ENCODE measurements around the gene CELF1.

CELF1 gene

DNA sequence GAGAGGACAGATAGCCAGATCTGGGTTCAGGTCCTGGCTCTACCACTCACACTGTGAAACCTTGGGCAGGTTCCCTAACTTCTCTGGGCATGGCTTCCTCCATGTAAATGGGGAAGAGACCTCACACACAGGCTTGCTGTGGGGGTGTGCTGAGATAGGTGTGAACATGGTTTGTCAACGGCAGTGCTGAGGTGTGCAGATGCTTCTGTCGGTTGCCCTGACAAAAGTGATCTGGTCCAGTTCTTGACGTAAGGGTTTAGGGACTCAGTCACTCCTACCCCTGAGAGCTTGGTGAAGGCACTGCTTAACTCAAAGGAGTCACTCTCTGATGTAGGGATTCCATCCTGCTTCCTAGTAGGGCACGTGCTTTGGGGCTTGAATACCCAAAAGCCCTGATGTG is 39.3 kb upstream of the CELF1 start:
- TF ChIP-seq, protein P1, sequence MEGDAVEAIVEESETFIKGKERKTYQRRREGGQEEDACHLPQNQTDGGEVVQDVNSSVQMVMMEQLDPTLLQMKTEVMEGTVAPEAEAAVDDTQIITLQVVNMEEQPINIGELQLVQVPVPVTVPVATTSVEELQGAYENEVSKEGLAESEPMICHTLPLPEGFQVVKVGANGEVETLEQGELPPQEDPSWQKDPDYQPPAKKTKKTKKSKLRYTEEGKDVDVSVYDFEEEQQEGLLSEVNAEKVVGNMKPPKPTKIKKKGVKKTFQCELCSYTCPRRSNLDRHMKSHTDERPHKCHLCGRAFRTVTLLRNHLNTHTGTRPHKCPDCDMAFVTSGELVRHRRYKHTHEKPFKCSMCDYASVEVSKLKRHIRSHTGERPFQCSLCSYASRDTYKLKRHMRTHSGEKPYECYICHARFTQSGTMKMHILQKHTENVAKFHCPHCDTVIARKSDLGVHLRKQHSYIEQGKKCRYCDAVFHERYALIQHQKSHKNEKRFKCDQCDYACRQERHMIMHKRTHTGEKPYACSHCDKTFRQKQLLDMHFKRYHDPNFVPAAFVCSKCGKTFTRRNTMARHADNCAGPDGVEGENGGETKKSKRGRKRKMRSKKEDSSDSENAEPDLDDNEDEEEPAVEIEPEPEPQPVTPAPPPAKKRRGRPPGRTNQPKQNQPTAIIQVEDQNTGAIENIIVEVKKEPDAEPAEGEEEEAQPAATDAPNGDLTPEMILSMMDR (IDR thresholded peaks at IDR 0.05), result no peak

- TF ChIP-seq, protein P1 (IDR thresholded peaks at IDR 0.05), result no peak
Observed at GRCh38 chr11:47591764-47592163, 38.8 kb upstream of the CELF1 start.

DNA sequence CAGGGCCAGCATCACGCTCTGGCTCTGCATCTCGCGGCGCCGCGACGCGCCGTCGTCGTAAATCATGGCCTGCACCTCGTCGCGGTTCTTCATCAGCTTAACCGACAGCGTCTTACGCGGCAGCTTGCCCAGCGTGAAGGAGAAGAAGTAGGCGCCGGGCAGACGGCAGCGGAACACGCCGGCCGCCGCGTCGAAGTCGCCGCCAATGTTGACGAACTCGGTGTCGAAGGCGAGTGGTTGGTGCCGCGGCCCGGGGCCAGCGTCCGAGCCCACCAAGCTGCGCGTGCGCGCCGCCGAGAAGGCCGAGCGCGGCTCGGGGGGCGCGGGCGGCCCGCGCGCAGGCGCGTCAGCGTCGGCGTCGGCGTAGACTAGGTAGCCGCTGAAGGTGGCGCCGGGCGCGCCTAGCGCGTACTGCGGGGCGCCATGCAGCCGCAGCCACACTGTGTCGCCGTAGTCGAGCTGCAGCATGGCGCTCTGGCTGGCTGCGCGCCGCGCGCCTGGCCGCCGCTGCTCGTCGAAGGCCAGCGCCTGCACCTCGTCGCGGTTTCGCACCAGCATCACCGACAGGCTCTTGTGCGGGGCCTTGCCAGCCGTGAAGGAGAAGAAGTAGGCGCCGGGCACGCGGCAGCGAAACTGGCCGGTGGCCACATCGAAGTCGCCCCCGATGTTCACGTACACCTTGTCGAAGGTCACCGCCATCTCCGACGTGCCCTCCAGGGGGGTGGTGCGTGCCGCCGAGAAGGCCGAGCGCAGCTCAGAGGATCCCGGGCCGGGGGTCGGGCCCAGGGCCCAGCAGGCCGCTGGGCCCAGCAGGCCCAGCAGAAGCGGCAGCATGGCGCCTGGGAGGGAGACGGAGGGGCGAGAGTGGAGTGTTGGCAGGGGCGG is 37.3 kb upstream of the CELF1 start:
- TF ChIP-seq, protein P1 (IDR thresholded peaks at IDR 0.05), result no peak

- TF ChIP-seq, protein P1 (IDR thresholded peaks at IDR 0.05), result no peak
Observed at GRCh38 chr11:47589584-47589976, 36.6 kb upstream of the CELF1 start.

GRCh38 chr11:47589118-47589517 is 36.2 kb upstream of the CELF1 start:
- TF ChIP-seq, protein P1 (IDR thresholded peaks at IDR 0.05), result no peak

GRCh38 chr11:47587723-47588326 is 34.9 kb upstream of the CELF1 start:
- TF ChIP-seq, protein P1 (IDR thresholded peaks at IDR 0.05), result no peak

DNA sequence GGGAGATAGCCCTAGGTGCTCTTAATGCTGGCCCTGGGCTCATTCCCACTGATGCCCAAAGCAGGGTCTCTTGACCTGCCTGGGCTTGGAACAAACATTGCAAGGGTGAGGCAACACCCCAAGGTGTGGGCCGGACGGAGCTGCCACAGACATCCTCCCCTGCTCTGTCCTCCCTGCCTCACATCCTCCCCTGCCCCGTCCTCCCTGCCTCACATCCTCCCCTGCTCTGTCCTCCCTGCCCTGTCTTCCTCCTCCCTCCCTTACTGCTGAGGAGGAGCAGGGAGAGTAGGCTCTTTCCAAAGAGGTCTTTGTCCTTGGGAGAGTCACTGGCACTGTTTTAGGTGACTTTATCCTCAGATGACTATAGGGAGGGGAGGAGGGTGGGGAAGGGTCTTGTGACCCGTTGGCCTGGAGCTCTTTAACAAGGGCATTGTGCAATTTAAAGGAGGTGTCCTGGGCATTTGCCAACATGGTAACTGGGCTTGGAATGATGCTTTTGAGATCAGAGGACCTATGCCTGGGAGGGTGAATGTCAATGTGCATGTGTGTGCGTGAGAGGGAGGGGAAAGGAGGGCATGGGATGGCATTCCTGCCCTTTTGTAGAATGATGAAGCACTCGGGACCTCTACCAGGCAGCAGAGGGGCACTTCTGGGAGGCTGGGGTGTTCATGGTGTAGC is 34.2 kb upstream of the CELF1 start:
- TF ChIP-seq, protein P1 (IDR thresholded peaks at IDR 0.05), result no peak

Data from LNCAP (cell line).